Endothelial cell (in vitro differentiated cells): ENCODE measurements around the gene ADAT1. TPM values are rescaled to one million over a fixed set of nuclear protein-coding genes. Genes with fewer than 3 reads are reported as not detected.
A peak's percentile ranks its signal among the peaks of the same experiment; 100 is the strongest.

ENCODE experiments used
- DNase-seq: peaks from one replicate; pipeline ENCODE4 v3.0.0; 2021; ENCODE audit warnings: low spot score
- H3K27ac Mint-ChIP-seq: one replicate; pipeline ENCODE4 v1.8.0; 2021; ENCODE audit warnings: mixed read lengths, inconsistent platforms; ENCODE audit not compliant: unreplicated experiment
- H3K27me3 Mint-ChIP-seq: one replicate; pipeline ENCODE4 v1.8.0; 2021; ENCODE audit warnings: mild to moderate bottlenecking, moderate library complexity, mixed read lengths, inconsistent platforms; ENCODE audit not compliant: unreplicated experiment
- H3K36me3 Mint-ChIP-seq: one replicate; pipeline ENCODE4 v1.8.0; 2021; ENCODE audit warnings: mild to moderate bottlenecking, low read depth, mixed read lengths, inconsistent platforms; ENCODE audit not compliant: unreplicated experiment
- H3K4me1 Mint-ChIP-seq: one replicate; pipeline ENCODE4 v1.8.0; 2021; ENCODE audit warnings: mild to moderate bottlenecking, mixed read lengths, inconsistent platforms; ENCODE audit not compliant: unreplicated experiment
- H3K4me3 Mint-ChIP-seq: one replicate; pipeline ENCODE4 v1.8.0; 2021; ENCODE audit warnings: mild to moderate bottlenecking, mixed read lengths, inconsistent platforms; ENCODE audit not compliant: unreplicated experiment
- H3K9me3 Mint-ChIP-seq: one replicate; pipeline ENCODE4 v1.8.0; 2021; ENCODE audit warnings: mixed read lengths, inconsistent platforms; ENCODE audit not compliant: unreplicated experiment
- CTCF ChIP-seq: fragments of 200-600 bp; sonication (generic); IDR thresholded peaks from one replicate; pipeline ENCODE4 v1.5.0; 2021; ENCODE audit warnings: antibody characterized with exemption; ENCODE audit not compliant: unreplicated experiment
- total RNA-seq: library from RNA; stranded (reverse); fragmentation: NEBNext Ultra II Directional; extraction: Animal tissue kit (Norgen Biotek cat#: 25700); gene quantifications from one replicate; pipeline ENCODE4 v1.2.1, GENCODE V29; 2021; ENCODE audit not compliant: unreplicated experiment

ADAT1 gene
- total RNA-seq, 1 donor from 2014 or later, result 137 TPM

GRCh38 chr16:75556431-75556950, 66.6 kb downstream of the ADAT1 start:
- DNase-seq, result no peak
- peaks cover 8% of the 10 kb centered on the region for H3K27me3 Mint-ChIP-seq
- peaks cover 25% of the 10 kb centered on the region for H3K4me1 Mint-ChIP-seq
- H3K9me3 Mint-ChIP-seq, result no peaks in the 10 kb centered on the region
- TF ChIP-seq CTCF, result no peak
- peak overlapping the region; percentile 79 for H3K27ac Mint-ChIP-seq
- no peaks in the 10 kb centered on the region for H3K36me3 Mint-ChIP-seq
- peak overlapping the region; percentile 97 for H3K4me3 Mint-ChIP-seq

GRCh38 chr16:75555707-75556430, 67.2 kb downstream of the ADAT1 start, which contains the start of gene TMEM231:
Gene TMEM231, minus strand, starts transcription at chr16:75556252. Its CDS starts 43 bp downstream, at chr16:75556209.
- H3K4me3 Mint-ChIP-seq, result peak within 1 kb of the TSS; percentile 97
- peak within 1 kb of the TSS; percentile 95 for H3K27ac Mint-ChIP-seq
- H3K9me3 Mint-ChIP-seq, result no peaks in the 10 kb centered on the region
- H3K27me3 Mint-ChIP-seq, result peaks cover 8% of the 10 kb centered on the region
- peak; percentile 92 for DNase-seq
- TF ChIP-seq CTCF, result no peak
- H3K4me1 Mint-ChIP-seq, result peaks cover 25% of the 10 kb centered on the region
- H3K36me3 Mint-ChIP-seq, result no peaks in the 10 kb centered on the region

- peak overlapping the region; percentile 95 for H3K27ac Mint-ChIP-seq
- H3K9me3 Mint-ChIP-seq, result no peaks in the 10 kb centered on the region
- peaks cover 8% of the 10 kb centered on the region for H3K27me3 Mint-ChIP-seq
- peak; percentile 80 for DNase-seq
- peaks cover 30% of the 10 kb centered on the region for H3K4me1 Mint-ChIP-seq
- H3K4me3 Mint-ChIP-seq, result peak overlapping the region; percentile 97
- no peaks in the 10 kb centered on the region for H3K36me3 Mint-ChIP-seq
- no peak for TF ChIP-seq CTCF
Observed at GRCh38 chr16:75555213-75555706, 67.8 kb downstream of the ADAT1 start.

- no peak overlapping the region for H3K4me3 Mint-ChIP-seq
- no peak for TF ChIP-seq CTCF
- no peaks in the 10 kb centered on the region for H3K9me3 Mint-ChIP-seq
Observed at GRCh38 chr16:75552951-75553350, 70.1 kb downstream of the ADAT1 start.

GRCh38 chr16:75550211-75550662, 72.8 kb downstream of the ADAT1 start:
- Mint-ChIP-seq H3K4me1 (peaks cover 27% of the 10 kb centered on the region), H3K27ac (peak overlapping the region; percentile 88), H3K9me3 (no peaks in the 10 kb centered on the region), H3K4me3 (no peak overlapping the region), H3K36me3 (no peaks in the 10 kb centered on the region), H3K27me3 (peaks cover 5% of the 10 kb centered on the region)
- peak; percentile 45 for TF ChIP-seq CTCF
- peak; percentile 75 for DNase-seq

More at GRCh38 chr16:75552951-75553350, 70.1 kb downstream of the ADAT1 start:
- H3K27me3 Mint-ChIP-seq, result peaks cover 10% of the 10 kb centered on the region
- peak overlapping the region; percentile 92 for H3K27ac Mint-ChIP-seq
- H3K4me1 Mint-ChIP-seq, result peaks cover 29% of the 10 kb centered on the region
- H3K36me3 Mint-ChIP-seq, result no peaks in the 10 kb centered on the region
- no peak for DNase-seq
